CD4-positive, alpha-beta T cell treated with Interleukin-4 for 1 hour (primary cell): ENCODE data around the gene MNX1.

Source experiments
- DNase-seq, 2 donors: peaks; one replicate each; pipeline ENCODE4 v3.0.0-alpha.2; 2020 to 2022

The MNX1 gene

DNA sequence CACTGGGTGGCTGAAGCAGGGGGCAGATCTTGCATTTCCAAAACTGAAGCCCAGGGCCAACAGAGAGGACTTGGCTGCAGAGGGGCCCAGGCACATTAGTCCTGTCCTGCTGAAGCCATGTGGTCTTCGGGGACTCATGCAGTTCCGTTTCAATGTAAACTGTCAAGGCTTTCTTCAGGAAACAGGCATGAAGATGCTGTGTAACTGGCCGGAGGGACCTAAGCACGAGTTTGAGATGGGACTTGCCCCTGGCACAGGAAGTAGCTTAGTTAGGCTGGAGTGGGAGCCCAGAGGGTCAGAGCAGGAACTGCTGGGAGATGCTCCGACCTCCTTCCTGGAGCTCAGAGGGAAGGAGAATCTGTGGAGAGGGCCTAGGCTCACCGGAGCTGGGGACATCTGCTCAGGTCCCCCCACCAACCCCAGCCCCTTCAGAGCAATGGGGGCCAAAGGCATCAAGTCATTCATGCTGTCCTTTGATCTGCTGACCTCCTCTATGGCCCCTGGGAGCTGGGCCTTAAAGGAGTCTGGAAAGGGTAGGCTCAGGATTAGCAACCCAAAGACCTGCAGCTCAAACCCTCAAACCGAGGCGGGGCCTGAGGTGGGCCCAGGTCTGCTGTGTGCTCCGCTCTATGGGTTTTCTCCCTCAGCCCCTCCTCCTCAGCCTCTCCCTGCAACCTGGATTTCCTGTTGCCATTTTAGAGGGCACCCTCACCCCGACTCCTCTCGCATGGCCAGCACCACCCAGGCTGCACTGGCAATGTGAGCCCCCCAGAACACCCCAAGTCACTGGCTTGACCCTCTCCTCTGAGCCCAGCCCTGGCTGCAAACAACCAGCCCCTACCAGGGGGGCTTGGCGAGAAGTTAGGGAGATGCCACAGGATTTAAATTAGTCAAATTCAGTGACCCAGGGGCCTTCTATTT lies 4.4 kb upstream of the MNX1 start:
- DNase-seq = no peak

DNA sequence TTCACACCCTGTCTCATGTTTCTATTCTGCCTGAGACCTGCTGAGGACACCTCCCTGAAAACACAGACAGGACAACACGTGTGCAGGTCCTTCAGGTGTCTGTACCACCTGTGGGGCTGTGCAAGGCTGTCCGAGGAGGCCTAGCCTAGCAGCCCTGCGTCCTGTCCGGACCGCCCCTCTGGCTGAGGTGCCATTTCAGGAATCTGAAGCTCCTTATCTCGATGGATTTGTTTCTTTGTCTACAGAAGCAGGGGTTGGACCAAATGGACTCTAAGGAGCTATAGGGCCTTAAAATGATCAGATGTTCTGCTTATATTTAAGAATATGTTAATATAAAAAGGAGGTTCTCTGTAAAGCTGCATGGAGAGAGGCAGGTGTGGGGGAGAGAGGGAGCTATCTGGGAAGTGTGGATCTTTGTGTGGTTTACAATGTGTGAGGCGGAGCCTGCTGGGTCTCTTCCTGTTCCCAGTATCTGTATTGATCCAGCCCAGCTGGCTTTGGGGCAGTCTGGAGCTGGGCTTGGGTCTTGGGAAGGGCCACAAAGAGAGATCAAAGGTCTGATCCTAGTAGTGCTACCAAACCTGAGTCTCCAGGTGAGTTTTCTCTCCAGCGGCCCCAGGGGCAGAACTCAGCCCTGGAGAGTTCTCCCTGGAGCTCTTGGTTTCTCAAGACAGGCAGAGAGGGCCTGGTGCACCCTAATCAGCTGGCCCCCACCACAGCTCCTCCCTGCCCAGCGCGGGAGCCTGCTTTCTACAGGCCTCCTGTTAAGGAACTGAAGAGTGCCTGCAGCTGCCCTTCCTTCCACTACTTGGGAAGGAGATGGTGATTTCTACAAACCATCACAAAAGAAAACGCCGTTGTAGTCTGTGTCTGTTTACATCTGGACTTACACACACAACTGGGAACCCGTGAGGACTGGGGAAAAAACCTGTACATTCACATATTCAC lies 3.4 kb upstream of the MNX1 start:
- DNase-seq = no peak

DNA sequence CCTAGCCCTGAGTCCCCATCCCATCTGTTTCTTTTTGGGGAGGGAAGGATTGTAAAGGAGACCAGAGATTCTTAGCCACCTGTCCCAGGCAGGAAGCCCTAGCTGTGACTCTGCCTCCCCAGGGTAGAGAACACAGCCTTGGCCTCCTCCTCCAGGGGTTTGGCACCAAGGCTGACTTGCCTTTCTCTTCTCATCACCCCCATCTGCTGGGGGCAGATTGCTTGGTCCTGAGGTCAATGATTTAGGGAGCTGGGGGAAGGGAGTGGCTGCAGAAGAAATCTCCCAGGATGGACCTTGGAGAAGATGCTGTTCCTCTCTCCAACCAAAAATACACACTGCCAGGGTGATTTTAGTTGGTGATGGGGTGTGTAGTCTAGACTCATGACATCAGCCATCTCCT lies 2.6 kb upstream of the MNX1 start:
- DNase-seq = no peak

DNA sequence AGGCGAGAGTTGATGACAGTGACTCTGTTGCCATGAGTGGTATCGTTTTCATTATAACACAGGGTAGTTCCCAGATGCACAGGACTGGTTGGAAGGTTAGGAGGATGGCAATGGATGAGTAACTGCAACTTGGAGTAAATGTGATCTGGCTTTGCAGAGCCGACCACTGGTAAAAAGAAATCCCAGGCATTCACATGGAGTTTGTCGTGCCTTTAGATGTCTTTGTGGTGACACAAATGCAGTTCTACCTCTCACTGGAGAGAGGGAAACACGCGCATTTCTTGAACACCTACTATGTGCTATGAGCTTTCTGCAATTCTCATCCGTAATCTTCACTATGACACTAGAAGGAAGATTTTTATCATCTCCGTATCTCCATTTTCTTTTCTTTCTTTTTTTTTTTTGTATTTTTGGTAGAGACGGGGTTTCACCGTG lies 1.7 kb upstream of the MNX1 start:
- DNase-seq = no peak

DNA sequence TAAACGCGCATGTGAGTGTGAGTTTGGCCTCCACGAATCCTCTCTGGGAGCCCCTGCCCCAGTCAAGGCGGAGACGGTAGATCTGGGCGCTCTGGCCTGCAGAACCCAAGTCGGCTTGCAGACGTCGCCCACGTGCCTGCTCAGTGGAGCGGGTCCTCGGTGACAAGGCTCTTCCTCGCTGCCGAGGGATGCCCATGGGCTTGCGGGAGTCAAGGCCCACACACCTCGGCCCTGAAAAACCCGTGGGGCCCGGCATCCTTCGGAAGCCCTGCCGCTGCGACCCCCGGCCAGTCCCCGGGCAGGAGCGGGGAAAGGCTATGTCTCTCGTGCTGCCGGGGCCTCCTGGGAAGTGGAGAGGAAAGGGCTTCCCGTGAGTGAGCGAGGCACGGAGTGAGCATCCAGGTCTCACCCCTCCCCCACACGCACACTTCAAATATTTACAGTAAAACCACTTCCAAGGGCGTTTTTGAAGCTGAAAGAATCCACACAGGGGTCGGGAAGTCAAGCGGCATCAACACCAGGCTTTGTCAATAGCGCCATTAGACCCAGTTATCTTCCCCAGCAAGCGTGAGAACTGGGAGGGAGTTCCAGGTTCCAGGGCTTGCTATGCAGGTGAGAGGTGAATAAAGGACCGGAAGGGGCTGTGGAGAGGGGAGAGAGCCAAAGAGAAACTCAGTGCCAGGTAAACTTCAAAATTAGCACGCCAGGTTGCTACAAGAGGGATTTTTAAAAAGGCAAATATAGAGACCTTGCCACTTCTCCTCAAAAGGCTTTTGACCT lies 1.1 kb upstream of the MNX1 start:
- DNase-seq = no peak

DNA sequence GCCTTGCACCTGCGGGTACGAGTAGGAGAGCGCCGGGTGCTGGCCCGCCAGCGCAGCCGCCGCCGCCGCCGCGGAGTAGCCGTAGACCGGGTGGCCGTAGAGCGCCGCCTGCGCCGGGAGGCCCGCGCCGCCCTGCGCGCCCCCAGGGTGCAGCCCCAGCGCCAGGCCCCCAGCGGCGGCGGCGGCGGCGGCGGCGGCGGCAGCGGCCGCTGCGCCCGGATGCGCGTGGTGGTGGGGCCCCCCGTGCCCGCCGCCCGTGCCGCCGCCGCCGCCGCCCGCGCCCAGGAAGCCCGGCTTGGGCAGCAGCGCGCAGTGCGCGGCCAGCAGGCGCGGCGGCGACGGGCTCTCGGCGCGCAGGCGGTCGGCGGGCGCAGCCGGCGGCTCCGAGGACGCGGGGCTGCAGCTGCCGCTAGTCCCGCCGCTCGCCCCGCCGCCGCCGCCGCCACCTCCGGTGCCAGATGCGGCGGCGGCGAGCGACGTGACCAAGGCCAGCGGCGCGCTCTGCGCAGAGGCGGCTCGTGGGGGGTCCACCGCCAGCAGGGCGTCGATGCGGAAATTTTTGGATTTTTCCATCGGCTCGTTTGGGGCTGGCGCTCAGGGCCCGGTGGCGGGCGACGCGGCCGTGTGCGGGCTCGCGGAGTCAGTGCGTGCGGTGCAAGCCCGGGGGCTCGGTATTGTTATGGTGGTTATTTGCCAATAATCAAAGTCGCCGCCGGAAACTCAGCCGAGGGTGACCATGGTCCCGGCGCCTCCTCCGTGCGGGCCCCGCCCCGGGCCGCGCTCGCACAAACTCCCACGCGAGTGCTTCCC lies 480 bp downstream of the MNX1 start:
- no peak for DNase-seq

DNA sequence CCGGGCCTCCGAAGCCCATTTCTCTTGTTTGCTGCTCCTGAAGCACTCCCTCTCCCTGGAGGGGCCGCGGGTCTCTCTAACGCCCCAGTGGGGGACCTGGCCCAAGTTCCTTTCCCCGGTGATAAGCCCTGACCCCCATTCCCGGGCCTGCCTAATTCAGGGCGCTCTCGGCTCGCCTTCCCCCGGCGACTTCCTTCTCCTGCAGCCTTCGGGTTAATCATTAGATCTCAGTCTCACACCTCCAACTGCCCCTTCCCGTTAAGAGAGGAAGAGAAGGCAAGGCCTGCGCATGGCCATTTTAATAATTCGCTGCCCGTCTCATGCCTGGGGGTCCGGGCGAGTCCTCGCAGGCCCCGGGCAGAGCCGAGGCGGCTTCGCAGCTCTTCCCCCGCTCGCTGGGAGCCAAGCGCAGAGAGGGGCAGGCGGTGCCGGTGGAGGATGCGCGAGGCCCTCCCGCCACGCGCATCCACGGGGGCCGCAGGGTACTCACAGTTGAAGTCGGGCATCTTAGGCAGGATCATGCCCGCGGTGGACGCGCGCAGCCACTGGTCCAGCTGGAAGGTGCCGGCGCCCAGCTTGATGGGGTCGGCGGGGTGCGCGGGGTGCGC lies 1.2 kb downstream of the MNX1 start:
- no peak for DNase-seq

DNA sequence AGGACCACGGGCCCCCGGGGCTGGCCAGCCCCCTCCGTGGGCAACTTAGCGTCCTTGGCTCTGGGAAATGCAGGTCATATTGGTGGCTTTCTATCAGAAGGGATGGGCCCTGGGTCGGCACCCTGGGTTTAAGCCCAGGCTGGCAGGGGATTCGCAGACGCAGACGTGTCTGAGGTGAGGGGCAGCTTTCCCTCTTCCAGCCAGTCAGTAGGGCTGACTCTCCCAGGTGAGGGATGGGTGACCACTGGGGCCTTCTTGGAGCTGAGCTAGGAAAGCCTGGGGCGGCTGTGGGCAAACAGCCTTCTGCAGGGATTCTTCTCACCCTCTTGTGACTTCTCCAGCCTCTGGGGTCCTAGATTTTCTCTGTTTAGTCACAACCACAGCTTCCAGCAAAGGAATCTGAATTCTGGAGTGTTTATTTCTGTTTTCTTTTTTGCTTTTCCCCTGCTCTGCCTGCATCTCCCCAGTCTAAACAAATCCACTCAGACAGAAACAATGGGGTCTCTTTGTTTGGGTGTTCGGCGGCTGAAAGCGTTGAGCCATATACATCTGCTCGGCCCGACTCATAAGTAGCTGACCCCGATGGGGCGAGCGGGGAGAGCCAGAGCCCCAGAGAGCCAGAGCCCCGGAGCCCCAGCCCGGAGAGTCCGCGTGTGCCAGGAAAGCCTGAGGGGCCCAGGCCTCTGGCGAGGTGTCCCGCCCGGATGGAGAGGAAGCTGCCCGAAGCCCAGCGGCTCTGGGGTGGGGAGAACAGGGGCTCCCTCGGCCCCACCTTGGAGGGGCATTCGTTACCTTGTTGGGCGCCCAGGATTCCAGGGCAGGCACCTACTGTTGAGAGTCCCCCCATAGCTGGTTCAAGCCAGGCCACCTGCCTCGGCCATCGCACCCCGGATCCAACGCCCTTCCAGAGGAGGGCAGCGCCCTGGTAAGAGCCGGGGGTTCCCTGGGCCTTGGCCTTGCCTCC lies 2.0 kb downstream of the MNX1 start:
- DNase-seq = no peak

DNA sequence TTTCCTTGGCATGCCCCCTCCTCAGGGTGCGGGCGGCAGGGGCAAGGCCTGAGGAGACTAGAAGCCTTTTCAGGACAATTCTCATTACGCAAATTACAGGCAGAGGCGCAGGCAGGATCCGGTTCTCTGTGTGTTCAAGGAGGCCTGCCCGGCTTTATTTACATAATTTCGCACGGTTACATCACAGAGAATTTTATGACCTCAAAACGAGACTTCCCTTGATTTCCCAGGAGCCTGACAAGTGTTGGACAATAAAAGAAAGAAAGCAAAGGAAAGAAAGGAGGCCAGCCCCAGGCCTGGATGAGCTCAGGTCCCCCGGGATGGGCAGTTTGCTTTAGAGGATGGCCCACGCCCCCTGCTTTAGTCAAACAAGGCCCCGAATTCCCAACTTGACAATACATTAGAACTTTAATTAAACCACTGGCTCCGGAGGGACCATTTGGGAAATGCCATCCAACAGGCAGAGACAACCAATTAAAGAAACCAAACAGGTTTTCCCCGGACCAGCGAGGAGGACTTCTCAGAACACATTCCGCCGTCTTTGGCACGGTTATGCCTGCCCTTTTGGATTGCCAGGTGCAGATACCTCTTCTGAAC lies 2.9 kb downstream of the MNX1 start:
- DNase-seq = no peak

DNA sequence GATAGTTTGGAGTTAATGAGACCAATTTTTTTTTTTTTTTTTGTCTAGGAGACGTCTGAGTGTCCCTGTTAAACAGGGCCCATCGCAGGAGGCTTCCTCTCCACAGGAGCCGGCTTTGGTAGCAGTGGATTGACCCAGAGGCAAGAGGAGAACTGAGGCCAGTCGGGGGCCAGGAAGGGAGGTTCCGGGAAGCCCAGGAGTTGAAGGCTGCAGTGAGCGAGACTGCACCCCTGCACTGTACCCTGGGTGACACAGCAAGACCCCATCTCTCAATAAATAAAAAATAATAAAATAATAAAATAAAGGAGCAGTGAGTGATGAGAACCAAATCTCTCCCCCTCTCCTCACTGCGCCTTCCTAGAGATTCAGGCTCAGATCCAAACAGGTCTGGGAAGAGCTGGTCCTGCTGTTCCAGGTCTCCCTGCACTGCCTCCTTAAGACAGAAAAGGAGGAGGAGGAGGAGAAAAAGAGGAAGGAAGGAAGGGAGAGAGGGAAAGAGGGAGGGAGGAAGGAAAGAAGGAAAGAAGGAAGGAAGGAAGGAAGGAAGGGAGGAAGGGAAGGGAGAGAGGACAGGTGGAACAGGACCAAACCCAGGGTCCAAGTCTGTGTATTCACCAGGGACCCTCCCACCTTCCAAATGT lies 3.5 kb downstream of the MNX1 start:
- DNase-seq = no peak

DNA sequence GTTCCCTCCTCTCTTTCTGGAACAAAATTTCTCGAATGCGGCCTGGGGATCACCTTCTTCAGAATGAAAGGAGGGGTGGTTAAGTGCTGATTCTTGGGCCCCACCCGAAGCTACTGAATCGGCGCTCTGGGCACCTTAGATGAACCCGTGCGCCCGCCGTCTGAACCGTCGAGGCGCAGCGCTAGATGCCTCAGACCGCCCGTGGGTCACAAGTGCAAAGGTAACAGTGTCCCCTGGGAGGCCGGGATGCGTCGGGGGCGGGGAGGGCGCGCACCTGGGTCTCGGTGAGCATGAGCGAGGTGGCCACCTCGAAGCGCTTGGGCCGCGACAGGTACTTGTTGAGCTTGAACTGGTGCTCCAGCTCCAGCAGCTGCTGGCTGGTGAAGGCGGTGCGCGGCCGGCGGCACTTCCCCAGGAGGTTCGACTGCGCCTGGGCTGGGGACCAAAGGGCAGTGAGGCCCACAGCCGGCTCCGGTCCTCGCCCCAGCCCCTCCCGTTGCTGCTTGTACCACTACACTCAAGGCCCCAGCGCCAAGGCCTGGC lies 4.2 kb downstream of the MNX1 start:
- no peak for DNase-seq

DNA sequence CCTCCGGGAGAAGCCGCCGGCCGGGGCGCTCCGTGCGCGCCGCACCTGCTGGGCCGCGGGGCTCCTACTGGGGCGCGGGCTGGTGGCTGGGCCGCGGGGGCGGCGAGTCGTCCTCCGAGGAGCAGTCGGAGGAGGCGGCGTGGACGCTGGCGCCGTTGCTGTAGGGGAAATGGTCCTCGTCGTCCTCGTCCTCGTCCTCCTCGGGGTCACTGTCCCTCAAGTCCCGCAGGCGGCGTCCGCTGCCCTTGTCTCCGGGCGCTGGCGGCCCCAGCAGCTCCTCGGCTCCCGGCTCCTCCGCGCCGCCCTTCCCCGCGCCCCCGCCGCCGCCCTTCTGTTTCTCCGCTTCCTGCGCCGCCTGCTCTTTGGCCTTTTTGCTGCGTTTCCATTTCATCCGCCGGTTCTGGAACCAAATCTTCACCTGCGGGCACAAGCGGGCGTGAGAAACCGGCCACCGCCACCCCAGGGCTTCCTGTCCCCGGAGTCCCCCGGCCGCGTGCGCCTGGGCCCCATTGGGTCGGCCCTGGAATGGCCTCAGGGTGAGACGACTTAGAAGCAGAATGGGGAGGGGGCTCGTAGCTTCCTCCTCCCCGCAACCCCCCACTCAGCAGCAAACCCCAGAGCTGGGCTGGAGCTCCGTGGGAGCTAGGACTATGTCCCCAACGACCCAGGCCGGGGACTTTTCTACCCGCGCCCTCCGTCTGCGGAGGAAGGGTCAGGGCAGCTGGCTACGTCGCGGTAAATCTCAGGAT lies 4.8 kb downstream of the MNX1 start:
- DNase-seq = no peak

DNA sequence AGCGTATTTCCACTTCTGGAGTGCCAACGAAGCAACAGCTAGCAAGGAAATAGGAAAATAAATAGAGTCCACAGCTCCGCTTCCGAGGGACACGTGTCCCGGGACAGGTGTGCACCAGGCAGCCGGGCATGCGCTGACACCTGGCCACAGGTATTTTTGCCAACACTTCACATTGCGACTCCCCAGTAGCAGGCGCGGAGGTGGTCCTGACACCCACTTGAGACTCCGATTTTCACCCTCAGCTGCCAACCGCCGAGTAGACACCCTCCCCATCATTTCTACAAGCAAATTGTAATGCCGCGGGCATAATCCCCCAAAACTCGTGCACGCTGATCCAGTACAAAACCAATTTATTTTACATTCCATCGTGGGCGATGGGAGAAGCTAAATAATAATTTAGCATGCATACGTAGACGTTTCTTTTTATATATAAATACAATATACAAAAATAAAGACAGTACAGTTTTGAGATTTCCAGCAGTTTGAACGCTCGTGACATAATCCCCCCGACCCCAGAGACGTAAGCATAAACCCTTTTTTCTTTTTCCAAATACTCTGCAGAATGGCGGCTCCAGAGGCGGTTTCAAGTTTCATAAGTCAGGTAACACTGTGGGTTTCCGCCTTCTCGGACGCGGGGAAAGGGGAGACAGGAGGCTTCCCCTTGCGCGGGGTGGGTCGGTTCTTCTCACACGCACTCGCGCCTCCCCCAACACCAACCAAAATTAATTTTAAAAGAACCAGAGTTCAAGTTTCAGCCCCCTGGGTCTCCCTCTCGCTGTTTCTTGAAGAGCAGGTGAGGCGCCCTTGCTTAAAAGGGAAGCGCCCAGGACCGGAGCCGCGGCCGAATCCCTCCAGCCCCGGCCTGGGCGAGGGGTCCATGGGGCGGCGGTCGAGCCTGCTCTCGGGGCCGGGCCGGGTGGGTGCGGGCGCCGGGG lies 5.7 kb downstream of the MNX1 start:
- DNase-seq = no peak

DNA sequence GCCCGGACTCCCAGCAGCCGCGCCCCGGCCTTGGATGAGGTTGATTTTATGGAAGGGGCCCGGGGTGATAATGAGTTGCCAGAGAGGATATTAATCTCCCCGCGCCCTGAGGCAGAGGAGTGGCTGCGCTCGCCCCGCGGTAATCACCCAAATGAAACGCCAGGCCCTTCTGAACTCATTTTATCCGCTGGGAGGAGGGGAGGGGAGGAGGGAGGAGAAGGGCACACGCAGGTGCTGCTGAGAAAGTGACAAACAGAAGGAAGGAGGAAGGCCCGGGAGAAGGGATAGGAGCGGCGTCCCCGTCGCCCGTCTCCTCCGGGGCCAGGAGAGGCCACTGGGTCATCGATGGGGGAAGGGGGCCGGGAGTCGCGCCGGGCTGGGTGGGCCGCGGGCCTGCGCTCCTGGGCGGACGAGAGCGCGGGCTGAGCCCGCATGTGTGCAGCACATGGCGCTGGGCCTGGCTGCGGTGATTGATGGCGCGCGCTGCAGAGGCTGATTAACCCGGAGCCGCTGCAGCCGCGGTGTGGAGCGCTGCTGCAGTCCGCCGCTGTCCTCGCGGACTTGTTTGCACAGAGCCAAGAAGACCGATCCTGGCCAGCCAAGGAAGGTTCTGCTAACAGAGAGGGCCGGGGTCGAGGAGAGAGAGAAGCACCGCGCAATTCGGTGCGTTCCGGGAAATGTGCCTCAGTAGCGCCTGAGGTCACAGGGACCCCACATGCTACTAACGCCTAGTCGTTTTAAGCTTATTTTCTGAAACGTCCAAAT lies 6.5 kb downstream of the MNX1 start:
- DNase-seq = no peak

DNA sequence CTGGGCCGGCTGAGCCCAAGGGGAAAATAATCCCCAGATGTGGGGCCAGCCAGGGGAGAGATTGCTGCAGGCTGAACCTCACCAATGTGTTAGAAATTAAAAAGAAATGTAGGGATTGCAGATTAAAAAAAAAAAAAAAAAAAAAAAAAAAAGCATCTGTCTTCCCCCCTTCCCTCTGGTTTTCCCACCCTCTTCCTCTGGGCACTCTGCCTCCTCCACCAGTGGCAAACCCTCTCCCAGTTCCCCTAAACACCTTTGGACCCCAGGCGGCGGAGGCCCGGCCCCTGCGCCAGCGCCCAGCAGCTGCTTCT lies 7.1 kb downstream of the MNX1 start:
- no peak for DNase-seq

DNA sequence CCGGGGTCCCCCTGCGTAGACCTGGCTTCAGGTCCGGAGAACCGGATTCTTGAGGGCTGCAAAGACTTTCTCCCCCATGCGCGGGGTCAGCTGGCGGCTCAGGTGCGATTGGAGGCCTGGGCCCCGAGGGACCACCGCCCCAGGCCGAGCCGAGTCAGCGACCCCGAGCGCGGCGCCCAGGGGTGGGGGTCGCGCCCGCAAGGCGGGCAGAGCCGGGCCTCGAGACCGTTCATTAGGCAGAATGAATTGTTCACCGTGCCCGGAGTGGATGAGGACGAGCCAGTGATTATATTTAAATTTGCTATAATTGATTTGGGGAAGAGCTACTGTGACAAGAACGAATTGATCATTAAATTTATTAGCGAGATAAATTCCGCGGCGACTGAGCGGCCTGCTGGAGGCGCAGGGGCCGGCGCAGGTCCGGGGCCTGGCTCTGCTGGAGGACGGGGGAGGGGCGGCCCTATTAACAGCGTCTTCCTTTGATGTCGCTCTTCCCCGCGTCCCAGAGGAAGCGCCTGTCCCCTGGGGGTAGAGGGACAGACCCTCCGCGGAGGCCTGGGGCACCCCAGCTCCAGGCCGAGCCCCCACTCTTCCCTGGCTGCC lies 7.5 kb downstream of the MNX1 start:
- no peak for DNase-seq
